Nephron progenitor cell (in vitro differentiated cells): ENCODE results near the gene GSDMA.
A peak's percentile ranks its signal among the peaks of the same experiment; 100 is the strongest.
"Not testable (repeated sequence)": the region's sequence is repeated elsewhere in the genome, so short reads cannot be mapped to it uniquely, and the experiment has no call there.

Experiments used
- DNase-seq: peaks from one replicate; pipeline ENCODE4 v3.0.0; 2021
- H3K27ac Mint-ChIP-seq: 2 replicates; pipeline ENCODE4 v1.8.0; 2021; ENCODE audit warnings: mild to moderate bottlenecking, moderate library complexity, mixed read lengths
- H3K27me3 Mint-ChIP-seq: 2 replicates; pipeline ENCODE4 v1.8.0; 2021; ENCODE audit warnings: mild to moderate bottlenecking, low read depth, mixed read lengths; ENCODE audit not compliant: poor library complexity
- H3K36me3 Mint-ChIP-seq: 2 replicates; pipeline ENCODE4 v1.8.0; 2021; ENCODE audit warnings: low read depth, mixed read lengths
- H3K4me1 Mint-ChIP-seq: 2 replicates; pipeline ENCODE4 v1.8.0; 2021; ENCODE audit warnings: mixed read lengths
- H3K4me3 Mint-ChIP-seq: 2 replicates; pipeline ENCODE4 v1.8.0; 2021; ENCODE audit warnings: mild to moderate bottlenecking, moderate library complexity, mixed read lengths
- H3K9me3 Mint-ChIP-seq: 2 replicates; pipeline ENCODE4 v1.8.0; 2021; ENCODE audit warnings: mild to moderate bottlenecking, moderate library complexity, mixed read lengths
- CTCF ChIP-seq: fragments of 200-600 bp; sonication (generic); IDR thresholded peaks from 2 replicates; pipeline ENCODE4 v1.5.0; 2021; ENCODE audit warnings: antibody characterized with exemption

Gene GSDMA

GRCh38 chr17:39999067-39999466, 36.3 kb downstream of the GSDMA start:
- Mint-ChIP-seq H3K36me3 (peaks cover 29% of the 10 kb centered on the region), H3K4me1 (peaks cover 9% of the 10 kb centered on the region), H3K4me3 (no peak overlapping the region), H3K27ac (peak overlapping the region; percentile 66), H3K27me3 (peaks cover 7% of the 10 kb centered on the region), H3K9me3 (no peaks in the 10 kb centered on the region)
- TF ChIP-seq CTCF: no peak
- no peak for DNase-seq

DNA sequence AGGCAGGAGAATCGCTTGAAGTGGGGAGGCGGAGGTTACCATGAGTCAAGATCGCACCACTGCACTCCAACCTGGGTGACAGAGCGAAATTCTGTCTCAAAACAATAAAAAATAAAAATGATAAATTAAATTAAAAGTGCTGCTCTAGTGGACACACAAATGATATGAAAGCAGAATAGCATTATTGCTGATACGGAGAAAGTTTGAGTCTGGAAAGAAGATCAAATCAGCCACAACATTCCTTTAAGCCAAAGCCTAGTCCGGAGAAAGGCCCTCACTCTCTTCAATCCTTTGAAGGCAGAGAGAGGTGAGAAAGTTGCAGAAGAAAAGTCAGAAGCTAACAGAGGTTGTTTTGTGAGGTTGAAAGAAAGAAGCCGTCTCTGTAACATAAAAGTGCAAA, 37.4 kb downstream of the GSDMA start:
- Mint-ChIP-seq H3K9me3 (peaks cover 5% of the 10 kb centered on the region), H3K36me3 (peaks cover 19% of the 10 kb centered on the region), H3K4me1 (peaks cover 11% of the 10 kb centered on the region), H3K4me3 (no peak overlapping the region), H3K27me3 (peaks cover 7% of the 10 kb centered on the region), H3K27ac (peak overlapping the region; percentile 59)
- no peak for DNase-seq
- no peak for TF ChIP-seq CTCF

- H3K9me3 Mint-ChIP-seq, H3K27me3 Mint-ChIP-seq, H3K27ac Mint-ChIP-seq, DNase-seq, H3K4me3 Mint-ChIP-seq: not testable (repeated sequence)
- H3K36me3 Mint-ChIP-seq: peaks cover 12% of the 10 kb centered on the region
- peaks cover 12% of the 10 kb centered on the region for H3K4me1 Mint-ChIP-seq
Observed at GRCh38 chr17:40001335-40001734, 38.5 kb downstream of the GSDMA start.

DNA sequence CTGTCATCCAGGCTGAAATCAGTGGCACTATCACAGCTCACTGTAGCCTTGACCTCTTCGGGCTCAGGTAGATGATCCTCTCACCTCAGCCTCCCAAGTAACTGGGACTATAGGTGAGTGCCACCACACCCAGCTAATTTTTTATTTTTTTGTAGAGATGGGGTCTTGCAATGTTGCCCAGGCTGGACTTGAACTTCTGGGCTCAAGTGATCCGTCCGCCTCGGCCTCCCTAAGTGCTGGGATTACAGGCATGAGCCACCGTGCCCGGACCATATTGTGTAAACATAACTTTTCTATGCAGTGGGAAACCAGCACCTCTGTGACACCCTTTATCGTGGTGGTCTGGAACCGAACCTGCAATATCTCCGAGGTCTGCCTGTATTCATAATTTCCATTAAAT, 41.3 kb downstream of the GSDMA start:
- Mint-ChIP-seq H3K36me3 (no peaks in the 10 kb centered on the region), H3K9me3 (peaks cover 10% of the 10 kb centered on the region), H3K27ac (no peak overlapping the region), H3K4me3 (no peak overlapping the region), H3K4me1 (peaks cover 8% of the 10 kb centered on the region), H3K27me3 (peaks cover 15% of the 10 kb centered on the region)
- no peak for TF ChIP-seq CTCF
- DNase-seq: no peak

- peaks cover 10% of the 10 kb centered on the region for H3K9me3 Mint-ChIP-seq
- peaks cover 8% of the 10 kb centered on the region for H3K4me1 Mint-ChIP-seq
- H3K4me3 Mint-ChIP-seq: no peak overlapping the region
- H3K27ac Mint-ChIP-seq: no peak overlapping the region
- TF ChIP-seq CTCF: no peak
- H3K27me3 Mint-ChIP-seq: peaks cover 15% of the 10 kb centered on the region
- no peak for DNase-seq
- H3K36me3 Mint-ChIP-seq: no peaks in the 10 kb centered on the region
Observed at GRCh38 chr17:40004712-40005111, 41.9 kb downstream of the GSDMA start.

- no peak for DNase-seq
- no peak overlapping the region for H3K27ac Mint-ChIP-seq
- peaks cover 15% of the 10 kb centered on the region for H3K4me1 Mint-ChIP-seq
- peaks cover 10% of the 10 kb centered on the region for H3K9me3 Mint-ChIP-seq
- H3K4me3 Mint-ChIP-seq: no peak overlapping the region
- H3K36me3 Mint-ChIP-seq: no peaks in the 10 kb centered on the region
- peaks cover 15% of the 10 kb centered on the region for H3K27me3 Mint-ChIP-seq
- no peak for TF ChIP-seq CTCF
Observed at GRCh38 chr17:40005520-40005919, 42.7 kb downstream of the GSDMA start.

- H3K9me3 Mint-ChIP-seq, H3K27ac Mint-ChIP-seq, DNase-seq, H3K4me3 Mint-ChIP-seq, H3K36me3 Mint-ChIP-seq: not testable (repeated sequence)
- peaks cover 13% of the 10 kb centered on the region for H3K27me3 Mint-ChIP-seq
- peaks cover 40% of the 10 kb centered on the region for H3K4me1 Mint-ChIP-seq
Observed at GRCh38 chr17:40010946-40011500, 48.2 kb downstream of the GSDMA start.

DNA sequence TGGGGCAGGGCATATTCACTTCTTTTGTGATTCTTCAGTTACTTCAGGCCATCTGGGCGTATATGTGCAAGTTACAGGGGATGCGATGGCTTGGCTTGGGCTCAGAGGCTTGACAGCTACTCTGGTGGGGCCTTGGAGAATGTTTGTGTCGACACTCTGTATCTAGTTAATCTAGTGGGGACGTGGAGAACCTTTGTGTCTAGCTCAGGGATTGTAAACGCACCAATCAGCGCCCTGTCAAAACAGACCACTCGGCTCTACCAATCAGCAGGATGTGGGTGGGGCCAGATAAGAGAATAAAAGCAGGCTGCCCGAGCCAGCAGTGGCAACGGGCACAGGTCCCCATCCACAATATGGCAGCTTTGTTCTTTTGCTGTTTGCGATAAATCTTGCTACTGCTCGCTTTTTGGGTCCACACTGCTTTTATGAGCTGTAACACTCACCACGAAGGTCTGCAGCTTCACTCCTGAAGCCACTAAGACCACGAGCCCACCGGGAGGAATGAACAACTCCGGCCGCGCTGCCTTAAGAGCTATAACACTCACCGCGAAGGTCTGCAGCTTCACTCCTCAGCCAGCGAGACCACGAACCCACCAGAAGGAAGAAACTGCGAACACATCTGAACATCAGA, 49.3 kb downstream of the GSDMA start:
- peaks cover 10% of the 10 kb centered on the region for H3K27me3 Mint-ChIP-seq
- H3K9me3 Mint-ChIP-seq, H3K36me3 Mint-ChIP-seq, H3K4me3 Mint-ChIP-seq, DNase-seq, H3K27ac Mint-ChIP-seq: not testable (repeated sequence)
- H3K4me1 Mint-ChIP-seq: peaks cover 40% of the 10 kb centered on the region
